Measurements from ENCODE around the gene CARHSP1. TPM values are rescaled to one million over a fixed set of nuclear protein-coding genes. Genes with fewer than 3 reads are reported as not detected.

The CARHSP1 gene
- total RNA-seq, 1 donor from 2014 or later: 115 TPM

DNA sequence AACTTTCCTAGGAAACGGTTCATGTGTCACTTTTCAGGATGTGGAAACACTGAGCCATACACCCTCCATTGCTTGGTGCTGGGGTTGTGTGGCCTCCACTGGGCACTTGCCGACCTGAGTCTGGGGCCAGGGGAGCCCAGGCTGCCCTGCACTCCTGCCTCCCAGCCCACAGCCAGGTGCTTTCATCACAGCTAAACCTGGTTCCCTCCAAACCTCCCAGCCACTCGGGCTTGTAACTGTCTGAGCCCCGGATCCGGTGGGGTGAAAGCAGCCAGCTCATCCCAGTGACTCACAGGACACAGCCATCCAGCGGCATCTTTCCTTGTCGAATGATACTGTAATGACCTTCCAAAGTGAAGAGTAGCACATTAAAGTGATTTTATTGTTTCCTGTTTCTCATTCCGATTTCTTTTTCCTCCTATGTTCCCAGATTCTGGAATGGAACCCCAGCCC, 19.8 kb downstream of the CARHSP1 start:
- Mint-ChIP-seq H3K36me3 (peaks cover 33% of the 10 kb centered on the region), H3K4me1 (peaks cover 11% of the 10 kb centered on the region), H3K9me3 (no peaks in the 10 kb centered on the region), H3K27ac (peak overlapping the region; percentile 64), H3K27me3 (ENCODE audit: insufficient read depth, low read depth) (peaks cover 7% of the 10 kb centered on the region), H3K4me3 (peak overlapping the region; percentile 34)
- Histone ChIP-seq H3K27me3 (no peaks in the 10 kb centered on the region), H3K79me2 (ENCODE audit: low read depth) (peaks cover 15% of the 10 kb centered on the region), H3F3A (ENCODE audit: low read depth) (peaks cover 23% of the 10 kb centered on the region), H3K36me3 (no peaks in the 10 kb centered on the region), H3K4me3 (no peak overlapping the region), H3K4me2 (no peak overlapping the region), H3K9me3 (ENCODE audit: low read depth) (no peaks in the 10 kb centered on the region), H3K27ac (no peak overlapping the region), H2AFZ (replicated peaks) (no peak overlapping the region), H4K20me1 (ENCODE audit: low read depth) (peaks cover 14% of the 10 kb centered on the region), H3K4me1 (no peaks in the 10 kb centered on the region), H3K9ac (no peak overlapping the region)
- TF ChIP-seq EZH2 (IDR thresholded peaks at IDR 0.05) (no peak), EZH2phosphoT487 (IDR thresholded peaks at IDR 0.05) (no peak)
- TF ChIP-seq, protein P1, sequence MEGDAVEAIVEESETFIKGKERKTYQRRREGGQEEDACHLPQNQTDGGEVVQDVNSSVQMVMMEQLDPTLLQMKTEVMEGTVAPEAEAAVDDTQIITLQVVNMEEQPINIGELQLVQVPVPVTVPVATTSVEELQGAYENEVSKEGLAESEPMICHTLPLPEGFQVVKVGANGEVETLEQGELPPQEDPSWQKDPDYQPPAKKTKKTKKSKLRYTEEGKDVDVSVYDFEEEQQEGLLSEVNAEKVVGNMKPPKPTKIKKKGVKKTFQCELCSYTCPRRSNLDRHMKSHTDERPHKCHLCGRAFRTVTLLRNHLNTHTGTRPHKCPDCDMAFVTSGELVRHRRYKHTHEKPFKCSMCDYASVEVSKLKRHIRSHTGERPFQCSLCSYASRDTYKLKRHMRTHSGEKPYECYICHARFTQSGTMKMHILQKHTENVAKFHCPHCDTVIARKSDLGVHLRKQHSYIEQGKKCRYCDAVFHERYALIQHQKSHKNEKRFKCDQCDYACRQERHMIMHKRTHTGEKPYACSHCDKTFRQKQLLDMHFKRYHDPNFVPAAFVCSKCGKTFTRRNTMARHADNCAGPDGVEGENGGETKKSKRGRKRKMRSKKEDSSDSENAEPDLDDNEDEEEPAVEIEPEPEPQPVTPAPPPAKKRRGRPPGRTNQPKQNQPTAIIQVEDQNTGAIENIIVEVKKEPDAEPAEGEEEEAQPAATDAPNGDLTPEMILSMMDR (IDR thresholded peaks at IDR 0.05): no peak
- DNase-seq (ENCODE audit: low spot score): no peak

DNA sequence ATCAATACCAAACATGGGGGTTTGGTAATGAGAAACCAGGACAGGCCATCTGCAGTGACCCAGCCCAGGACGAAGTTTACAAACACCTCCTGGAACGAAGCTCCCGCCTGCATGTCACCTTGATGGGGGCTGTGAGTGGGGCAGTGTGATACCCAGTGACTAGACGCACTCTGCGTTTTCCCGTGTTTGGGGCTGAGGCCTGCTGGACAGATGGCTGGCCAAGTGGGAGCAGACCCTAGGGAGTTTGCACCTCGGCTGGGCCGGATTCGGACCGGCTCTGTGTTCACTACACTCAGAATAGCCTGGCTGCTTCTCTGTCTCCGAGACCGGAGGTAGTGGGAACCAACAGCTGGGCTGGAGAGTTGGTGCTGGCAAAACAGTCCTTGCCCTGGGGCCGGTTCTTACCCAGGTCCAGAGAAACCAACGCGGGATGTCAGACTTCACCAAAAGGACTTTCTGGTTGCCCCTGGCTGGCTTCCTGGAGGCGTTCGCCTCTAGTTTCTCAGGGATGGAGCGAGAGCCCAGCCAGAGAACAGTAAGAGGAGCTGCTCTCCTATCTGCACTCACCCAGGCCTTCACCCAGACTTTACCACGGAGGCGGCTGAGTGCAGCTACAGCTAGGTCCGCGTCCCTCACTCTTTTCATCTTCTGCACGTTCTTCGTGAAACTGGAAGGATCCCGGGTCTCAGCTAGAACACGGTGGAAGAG, 20.4 kb downstream of the CARHSP1 start:
- Histone ChIP-seq H4K20me1 (ENCODE audit: low read depth) (peaks cover 10% of the 10 kb centered on the region), H3F3A (ENCODE audit: low read depth) (peaks cover 23% of the 10 kb centered on the region), H3K4me2 (no peak overlapping the region), H3K79me2 (ENCODE audit: low read depth) (peaks cover 15% of the 10 kb centered on the region), H3K36me3 (no peaks in the 10 kb centered on the region), H2AFZ (replicated peaks) (no peak overlapping the region), H3K4me3 (no peak overlapping the region), H3K4me1 (no peaks in the 10 kb centered on the region), H3K27ac (no peak overlapping the region), H3K27me3 (no peaks in the 10 kb centered on the region), H3K9me3 (ENCODE audit: low read depth) (no peaks in the 10 kb centered on the region), H3K9ac (no peak overlapping the region)
- H3K27ac Mint-ChIP-seq: no peak overlapping the region
- H3K9me3 Mint-ChIP-seq: no peaks in the 10 kb centered on the region
- H3K4me3 Mint-ChIP-seq: no peak overlapping the region
- TF ChIP-seq EZH2phosphoT487 (IDR thresholded peaks at IDR 0.05) (no peak), EZH2 (IDR thresholded peaks at IDR 0.05) (no peak)
- TF ChIP-seq, protein P1 (IDR thresholded peaks at IDR 0.05): no peak
- H3K27me3 Mint-ChIP-seq (ENCODE audit: insufficient read depth, low read depth): peaks cover 7% of the 10 kb centered on the region
- DNase-seq (ENCODE audit: low spot score): no peak
- peaks cover 11% of the 10 kb centered on the region for H3K4me1 Mint-ChIP-seq
- H3K36me3 Mint-ChIP-seq: peaks cover 34% of the 10 kb centered on the region

DNA sequence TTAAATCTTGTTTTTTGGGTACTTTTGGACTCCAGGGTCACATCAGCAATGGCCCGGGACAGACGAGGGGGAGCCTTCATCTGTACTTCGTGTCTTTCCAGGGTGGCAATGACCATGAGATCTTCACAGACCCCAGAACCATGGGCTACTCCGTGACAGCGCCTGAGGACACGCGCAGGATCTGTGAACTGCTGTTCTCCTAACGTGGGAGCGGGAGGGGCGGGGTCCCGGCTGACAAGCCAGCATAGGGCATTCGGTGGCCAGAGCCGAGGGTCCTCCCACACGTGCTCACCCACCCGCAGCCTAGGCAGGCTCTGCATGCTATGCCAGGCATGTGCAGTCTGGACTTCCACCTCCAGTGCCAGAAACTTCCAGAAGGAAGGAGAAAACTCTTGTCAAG, 21.2 kb downstream of the CARHSP1 start:
- Histone ChIP-seq H3K4me1 (no peaks in the 10 kb centered on the region), H3K27me3 (no peaks in the 10 kb centered on the region), H3K9ac (no peak overlapping the region), H3K27ac (no peak overlapping the region), H3K9me3 (ENCODE audit: low read depth) (no peaks in the 10 kb centered on the region), H3F3A (ENCODE audit: low read depth) (peaks cover 17% of the 10 kb centered on the region), H3K4me3 (no peak overlapping the region), H3K79me2 (ENCODE audit: low read depth) (peaks cover 15% of the 10 kb centered on the region), H3K4me2 (no peak overlapping the region), H3K36me3 (no peaks in the 10 kb centered on the region), H2AFZ (replicated peaks) (no peak overlapping the region), H4K20me1 (ENCODE audit: low read depth) (peaks cover 3% of the 10 kb centered on the region)
- Mint-ChIP-seq H3K27ac (no peak overlapping the region), H3K27me3 (ENCODE audit: insufficient read depth, low read depth) (peaks cover 7% of the 10 kb centered on the region), H3K36me3 (peaks cover 33% of the 10 kb centered on the region), H3K4me3 (no peak overlapping the region), H3K9me3 (no peaks in the 10 kb centered on the region), H3K4me1 (peaks cover 14% of the 10 kb centered on the region)
- TF ChIP-seq EZH2 (IDR thresholded peaks at IDR 0.05) (no peak), EZH2phosphoT487 (IDR thresholded peaks at IDR 0.05) (no peak)
- TF ChIP-seq, protein P1 (IDR thresholded peaks at IDR 0.05): no peak
- no peak for DNase-seq (ENCODE audit: low spot score)
